Measurements from ENCODE around the gene OR4F15. TPM values are rescaled to one million over a fixed set of nuclear protein-coding genes. Genes with fewer than 3 reads are reported as not detected.
A peak's percentile ranks its signal among the peaks of the same experiment; 100 is the strongest.
"Not testable (repeated sequence)": the region's sequence is repeated elsewhere in the genome, so short reads cannot be mapped to it uniquely, and the experiment has no call there.

The OR4F15 gene
- not detected in 2 replicates for total RNA-seq (ENCODE audit: low replicate concordance)
- long read RNA-seq: 0 reads

GRCh38 chr15:101811902-101812301 lies at the start of gene OR4F15:
TSS of gene OR4F15 (plus strand) at chr15:101812202. CDS start at chr15:101818187, 5,985 bp downstream.
- no peak for TF ChIP-seq CTCF (conservative IDR thresholded peaks at IDR 0.05)
- no peak within 1 kb of the TSS for H3K27ac Mint-ChIP-seq
- no peak within 1 kb of the TSS for H3K4me3 Mint-ChIP-seq
- no peaks in the 10 kb centered on the region for H3K36me3 Mint-ChIP-seq
- peaks cover 38% of the 10 kb centered on the region for H3K27me3 Mint-ChIP-seq
- no peaks in the 10 kb centered on the region for H3K4me1 Mint-ChIP-seq (ENCODE audit: unreplicated experiment)
- no peaks in the 10 kb centered on the region for H3K9me3 Mint-ChIP-seq
- no peak for DNase-seq (ENCODE audit: extremely low spot score, unreplicated experiment)

GRCh38 chr15:101764669-101765339 lies 47.2 kb upstream of the OR4F15 start:
- not testable (repeated sequence) for DNase-seq (ENCODE audit: extremely low spot score, unreplicated experiment); H3K9me3 Mint-ChIP-seq; H3K27me3 Mint-ChIP-seq; H3K36me3 Mint-ChIP-seq; H3K27ac Mint-ChIP-seq; H3K4me3 Mint-ChIP-seq; H3K4me1 Mint-ChIP-seq (ENCODE audit: unreplicated experiment)

GRCh38 chr15:101765340-101765671 lies 46.7 kb upstream of the OR4F15 start:
- not testable (repeated sequence) for DNase-seq (ENCODE audit: extremely low spot score, unreplicated experiment); H3K36me3 Mint-ChIP-seq; H3K9me3 Mint-ChIP-seq; H3K27me3 Mint-ChIP-seq; H3K4me3 Mint-ChIP-seq; H3K27ac Mint-ChIP-seq; H3K4me1 Mint-ChIP-seq (ENCODE audit: unreplicated experiment)

DNA sequence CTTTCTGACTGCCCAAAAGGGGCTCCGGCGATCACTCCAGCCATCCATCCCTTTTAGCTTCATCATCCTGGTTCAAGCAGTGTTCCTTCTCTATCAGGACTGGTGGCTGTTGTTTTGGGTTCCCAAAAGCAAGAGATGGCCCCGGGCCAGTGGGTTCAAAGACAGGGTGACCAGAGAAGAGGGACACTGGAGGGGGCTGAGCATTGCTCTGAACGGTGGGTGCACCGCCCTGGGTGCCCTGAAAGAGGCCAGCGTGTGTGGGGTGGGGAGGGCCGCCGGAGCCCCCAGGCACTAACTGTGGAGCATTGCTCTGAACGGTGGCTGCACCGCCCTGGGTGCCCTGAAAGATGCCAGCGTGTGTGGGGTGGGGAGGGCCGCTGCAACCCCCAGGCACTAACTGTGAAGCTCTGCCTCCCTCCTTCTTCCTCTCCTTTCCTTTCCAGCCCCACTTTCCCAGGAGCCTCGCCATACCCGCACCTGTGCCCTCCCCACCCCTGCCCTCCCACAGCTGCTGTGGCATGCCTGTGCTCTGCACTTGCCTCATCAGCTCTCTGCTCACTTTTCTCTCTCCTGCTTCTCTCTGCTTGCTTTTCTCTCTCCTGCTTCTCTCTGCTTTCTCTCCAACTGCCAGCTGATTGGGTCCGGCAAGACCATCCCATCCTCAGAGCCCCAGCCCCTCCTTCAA lies 46.1 kb upstream of the OR4F15 start:
- TF ChIP-seq CTCF (conservative IDR thresholded peaks at IDR 0.05): no peak
- Mint-ChIP-seq H3K9me3 (no peaks in the 10 kb centered on the region), H3K4me1 (ENCODE audit: unreplicated experiment) (no peaks in the 10 kb centered on the region), H3K36me3 (no peaks in the 10 kb centered on the region), H3K4me3 (no peak overlapping the region), H3K27me3 (no peaks in the 10 kb centered on the region), H3K27ac (no peak overlapping the region)
- DNase-seq (ENCODE audit: extremely low spot score, unreplicated experiment): no peak

DNA sequence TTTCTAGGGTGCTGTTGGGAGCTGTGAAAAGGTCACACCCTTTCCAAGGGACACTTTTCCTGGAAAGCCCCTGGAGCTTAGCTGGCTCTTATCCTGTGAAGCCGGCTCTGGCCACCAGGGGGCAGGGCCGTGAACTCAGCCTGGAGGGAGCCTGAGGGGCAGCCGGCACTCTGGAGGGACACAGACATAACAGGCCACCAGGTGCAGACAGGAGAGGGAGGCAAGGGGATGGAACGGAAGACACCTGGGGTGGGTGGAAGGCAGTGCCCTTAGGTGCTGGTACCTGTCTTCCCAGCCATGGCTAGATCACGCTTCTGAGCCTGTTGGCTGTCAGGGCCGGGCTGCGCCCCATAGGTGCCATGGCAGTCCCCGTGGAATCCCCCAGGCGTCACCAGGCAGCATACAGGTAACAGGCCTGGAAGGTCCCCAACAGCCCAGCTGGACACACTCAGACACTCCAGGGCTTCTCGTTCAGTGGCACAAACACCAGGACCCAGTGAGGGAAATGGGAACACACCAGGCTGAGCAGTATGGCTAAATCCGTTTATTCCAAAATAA lies 44.8 kb upstream of the OR4F15 start:
- H3K4me3 Mint-ChIP-seq; DNase-seq (ENCODE audit: extremely low spot score, unreplicated experiment): not testable (repeated sequence)

GRCh38 chr15:101772921-101773320 lies 39.1 kb upstream of the OR4F15 start:
- no peak overlapping the region for H3K4me3 Mint-ChIP-seq
- no peak for DNase-seq (ENCODE audit: extremely low spot score, unreplicated experiment)
- peaks cover 23% of the 10 kb centered on the region for H3K27me3 Mint-ChIP-seq
- TF ChIP-seq CTCF (conservative IDR thresholded peaks at IDR 0.05): no peak
- H3K4me1 Mint-ChIP-seq (ENCODE audit: unreplicated experiment): no peaks in the 10 kb centered on the region
- H3K27ac Mint-ChIP-seq: no peak overlapping the region
- no peaks in the 10 kb centered on the region for H3K9me3 Mint-ChIP-seq
- H3K36me3 Mint-ChIP-seq: no peaks in the 10 kb centered on the region

More for the DNA sequence above, 44.8 kb upstream of the OR4F15 start:
- H3K9me3 Mint-ChIP-seq; H3K27ac Mint-ChIP-seq; H3K27me3 Mint-ChIP-seq; H3K4me1 Mint-ChIP-seq (ENCODE audit: unreplicated experiment); H3K36me3 Mint-ChIP-seq: not testable (repeated sequence)
- peak; percentile 45 for TF ChIP-seq CTCF (conservative IDR thresholded peaks at IDR 0.05)
